ENCODE measurements around the gene CDSN. TPM values are rescaled to one million over a fixed set of nuclear protein-coding genes. Genes with fewer than 3 reads are reported as not detected.

The CDSN gene
- total RNA-seq, 1 experiment from 2014 or later = 1.9 TPM

DNA sequence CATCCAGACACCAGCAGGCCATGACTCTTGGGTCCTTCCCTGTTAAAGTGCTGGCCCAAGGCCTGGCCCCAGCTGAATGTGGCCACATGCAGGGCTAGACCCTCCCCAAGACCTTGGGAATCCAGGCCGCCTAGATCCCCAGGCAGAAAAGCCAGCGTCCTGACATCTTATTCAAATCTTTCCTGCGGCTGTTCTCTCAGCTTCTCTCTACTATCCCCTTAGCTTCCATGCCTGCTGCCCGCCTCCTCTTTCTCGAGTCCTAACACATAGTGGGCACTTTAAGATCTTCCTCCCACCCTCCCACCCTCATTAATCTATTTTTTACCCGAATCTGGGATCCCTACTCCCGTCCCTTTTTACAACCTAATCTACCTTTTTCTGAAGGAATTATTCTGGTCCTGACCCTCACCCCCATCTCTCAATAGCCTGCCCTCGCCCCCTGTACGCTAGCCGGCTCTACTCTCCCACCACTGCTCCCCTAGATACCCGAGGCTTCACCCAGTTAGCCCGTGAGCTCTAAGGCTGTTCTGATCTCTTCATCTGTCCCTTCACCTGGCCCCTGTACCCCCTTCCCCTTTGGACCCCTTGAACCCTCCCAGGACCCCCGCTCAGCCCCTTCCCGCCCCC is 37.4 kb upstream of the CDSN start, which contains the start of gene CCHCR1:
TSS of gene CCHCR1 (minus strand) at position 290 of the 627 bp plus-strand sequence. CDS start at position 88, 202 bp downstream.
- intact Hi-C loops (cut with micrococcal nuclease; ENCODE audit: unreplicated experiment) = loop anchor here (1.0 to 2.0 kb wide), 2 partner anchors 12 to 35 kb away; no protein-coding TSS in a partner anchor
- Histone ChIP-seq H3K27ac (no peak within 1 kb of the TSS), H4K20me1 (ENCODE audit: insufficient read depth) (no peaks in the 10 kb centered on the region; the same call in 1 of the 2 replicates), H3K9me3 (ENCODE audit: insufficient read depth, low read depth) (no peaks in the 10 kb centered on the region), H3K36me3 (ENCODE audit: low read depth) (no peaks in the 10 kb centered on the region), H3K79me2 (ENCODE audit: low read depth) (no peaks in the 10 kb centered on the region), H3K4me2 (peak within 1 kb of the TSS; percentile 94), H3K9me2 (ENCODE audit: insufficient read depth) (no peaks in the 10 kb centered on the region), H2AFZ (peak within 1 kb of the TSS; percentile 96), H3F3A (ENCODE audit: insufficient read depth, low read depth) (no peaks in the 10 kb centered on the region), H3K4me1 (replicated peaks; ENCODE audit: insufficient read depth) (peaks cover 16% of the 10 kb centered on the region), H3K4me3 (peak within 1 kb of the TSS; percentile 89), H3K27me3 (ENCODE audit: insufficient read depth, low read depth) (no peaks in the 10 kb centered on the region)
- TF ChIP-seq, protein P1, sequence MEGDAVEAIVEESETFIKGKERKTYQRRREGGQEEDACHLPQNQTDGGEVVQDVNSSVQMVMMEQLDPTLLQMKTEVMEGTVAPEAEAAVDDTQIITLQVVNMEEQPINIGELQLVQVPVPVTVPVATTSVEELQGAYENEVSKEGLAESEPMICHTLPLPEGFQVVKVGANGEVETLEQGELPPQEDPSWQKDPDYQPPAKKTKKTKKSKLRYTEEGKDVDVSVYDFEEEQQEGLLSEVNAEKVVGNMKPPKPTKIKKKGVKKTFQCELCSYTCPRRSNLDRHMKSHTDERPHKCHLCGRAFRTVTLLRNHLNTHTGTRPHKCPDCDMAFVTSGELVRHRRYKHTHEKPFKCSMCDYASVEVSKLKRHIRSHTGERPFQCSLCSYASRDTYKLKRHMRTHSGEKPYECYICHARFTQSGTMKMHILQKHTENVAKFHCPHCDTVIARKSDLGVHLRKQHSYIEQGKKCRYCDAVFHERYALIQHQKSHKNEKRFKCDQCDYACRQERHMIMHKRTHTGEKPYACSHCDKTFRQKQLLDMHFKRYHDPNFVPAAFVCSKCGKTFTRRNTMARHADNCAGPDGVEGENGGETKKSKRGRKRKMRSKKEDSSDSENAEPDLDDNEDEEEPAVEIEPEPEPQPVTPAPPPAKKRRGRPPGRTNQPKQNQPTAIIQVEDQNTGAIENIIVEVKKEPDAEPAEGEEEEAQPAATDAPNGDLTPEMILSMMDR (conservative IDR thresholded peaks at IDR 0.05) = no peak
- TF ChIP-seq EZH2 (IDR thresholded peaks at IDR 0.05; ENCODE audit: low read depth) = no peak
- no TSS peak for BruUV-seq (replicated peaks)
- CTCF ChIA-PET = interaction anchor here (0.6 to 1.2 kb wide), 2 partner anchors 17 to 35 kb away, joined by 3 to 4 read pairs; no protein-coding TSS in a partner anchor
- DNase-seq = no peak
- POLR2A ChIA-PET (ENCODE audit: unreplicated experiment) = no interaction called here

DNA sequence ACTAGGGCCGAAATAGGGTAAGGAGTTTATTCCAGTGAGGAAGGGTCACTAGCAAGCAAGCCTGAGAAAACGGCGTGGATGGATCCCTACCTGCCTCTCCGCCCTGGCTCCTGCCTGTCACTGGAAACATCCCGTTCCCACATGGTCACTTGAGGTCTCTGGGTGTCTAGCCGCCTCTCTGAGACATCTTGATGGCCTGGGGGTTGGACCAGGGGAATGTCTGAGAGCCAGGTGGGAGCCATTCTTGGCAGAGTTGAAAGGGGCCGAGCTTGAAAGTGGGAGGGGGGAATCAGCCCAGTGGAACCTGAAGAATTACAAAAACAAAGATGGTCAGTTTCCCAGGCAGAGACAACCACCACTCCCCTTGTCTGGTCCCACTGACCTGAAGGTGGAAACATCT is 36.4 kb upstream of the CDSN start:
- H3K4me3 ChIP-seq = no peak overlapping the region
- no TSS peak for BruUV-seq (replicated peaks)
- H3K27ac ChIP-seq = no peak overlapping the region
- ChIA-PET CTCF (interaction anchor here (0.5 kb wide), 1 partner anchor 9 kb away, joined by 5 read pairs; no protein-coding TSS in a partner anchor), POLR2A (ENCODE audit: unreplicated experiment) (no interaction called here)
- H3K27me3 ChIP-seq (ENCODE audit: insufficient read depth, low read depth) = no peaks in the 10 kb centered on the region
- no peak overlapping the region for H2AFZ ChIP-seq
- no peak overlapping the region; the same call in 1 of the 2 replicates for H3K4me2 ChIP-seq
- no peaks in the 10 kb centered on the region for H3K9me2 ChIP-seq (ENCODE audit: insufficient read depth)
- no peaks in the 10 kb centered on the region for H3K79me2 ChIP-seq (ENCODE audit: low read depth)
- no peak for DNase-seq
- no peaks in the 10 kb centered on the region for H3F3A ChIP-seq (ENCODE audit: insufficient read depth, low read depth)
- H3K4me1 ChIP-seq (replicated peaks; ENCODE audit: insufficient read depth) = peaks cover 16% of the 10 kb centered on the region
- H4K20me1 ChIP-seq (ENCODE audit: insufficient read depth) = no peaks in the 10 kb centered on the region; the same call in 1 of the 2 replicates
- intact Hi-C loops (cut with micrococcal nuclease; ENCODE audit: unreplicated experiment) = no loop called here
- TF ChIP-seq, protein P1 (conservative IDR thresholded peaks at IDR 0.05) = no peak
- no peak for TF ChIP-seq EZH2 (IDR thresholded peaks at IDR 0.05; ENCODE audit: low read depth)
- H3K9me3 ChIP-seq (ENCODE audit: insufficient read depth, low read depth) = no peaks in the 10 kb centered on the region
- H3K36me3 ChIP-seq (ENCODE audit: low read depth) = no peaks in the 10 kb centered on the region

DNA sequence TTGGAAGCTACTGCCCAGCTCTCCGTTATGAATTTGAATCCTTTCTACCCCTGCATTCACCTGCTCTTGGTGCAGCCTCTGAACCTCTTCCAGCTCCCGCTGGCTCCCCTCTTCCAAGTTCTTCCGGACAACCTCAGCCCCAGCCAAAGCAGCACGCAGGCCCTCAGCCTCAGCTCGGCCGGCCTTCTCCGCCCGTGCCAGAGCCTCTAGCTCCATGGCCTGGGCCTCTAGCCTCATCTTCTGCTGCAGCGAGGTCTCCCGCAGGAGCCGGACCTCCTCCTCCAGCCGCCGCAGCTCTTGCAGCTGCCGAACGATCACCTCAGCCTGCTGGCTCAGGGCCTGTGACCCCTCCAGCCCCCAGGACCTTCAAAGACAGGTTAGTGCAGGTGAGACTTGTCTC is 34.2 kb upstream of the CDSN start:
- CTCF ChIA-PET = no interaction called here
- Histone ChIP-seq H3K9me3 (ENCODE audit: insufficient read depth, low read depth) (no peaks in the 10 kb centered on the region), H3K4me3 (no peak overlapping the region), H3K79me2 (ENCODE audit: low read depth) (no peaks in the 10 kb centered on the region), H3K9me2 (ENCODE audit: insufficient read depth) (no peaks in the 10 kb centered on the region), H4K20me1 (ENCODE audit: insufficient read depth) (no peaks in the 10 kb centered on the region), H3K4me2 (no peak overlapping the region), H3K27me3 (ENCODE audit: insufficient read depth, low read depth) (no peaks in the 10 kb centered on the region), H3F3A (ENCODE audit: insufficient read depth, low read depth) (no peaks in the 10 kb centered on the region), H2AFZ (no peak overlapping the region), H3K4me1 (replicated peaks; ENCODE audit: insufficient read depth) (peaks cover 15% of the 10 kb centered on the region), H3K27ac (no peak overlapping the region), H3K36me3 (ENCODE audit: low read depth) (no peaks in the 10 kb centered on the region)
- POLR2A ChIA-PET (ENCODE audit: unreplicated experiment) = interaction anchor here (0.6 kb wide), 1 partner anchor 12 kb away, joined by 4 read pairs; no protein-coding TSS in a partner anchor
- intact Hi-C loops (cut with micrococcal nuclease; ENCODE audit: unreplicated experiment) = no loop called here
- no peak for DNase-seq
- TF ChIP-seq, protein P1 (conservative IDR thresholded peaks at IDR 0.05) = no peak
- TF ChIP-seq EZH2 (IDR thresholded peaks at IDR 0.05; ENCODE audit: low read depth) = no peak
- no TSS peak for BruUV-seq (replicated peaks)

Data from PC-9 (cell line).